GM18873 (cell line): Measurements from ENCODE around the gene NIPAL3.

ENCODE experiments used
- ATAC-seq: cut with Tn5 transposase; IDR thresholded peaks from one replicate; pipeline ENCODE4 v1.9.1; 2021; ENCODE audit warnings: mild to moderate bottlenecking, moderate library complexity, moderate number of reproducible peaks; ENCODE audit not compliant: unreplicated experiment, low FRiP score

The NIPAL3 gene

GRCh38 chr1:24415334-24415909 lies at the start of gene NIPAL3:
TSS of gene NIPAL3 (plus strand) at chr1:24415802. CDS start at chr1:24419548, 3,746 bp downstream.
- peak; percentile 89 for ATAC-seq

- ATAC-seq = no peak
Observed at GRCh38 chr1:24366707-24367106, 48.9 kb upstream of the NIPAL3 start.

- ATAC-seq = no peak
Observed at GRCh38 chr1:24369199-24369598, 46.4 kb upstream of the NIPAL3 start.

- no peak for ATAC-seq
Observed at GRCh38 chr1:24369801-24370200, 45.8 kb upstream of the NIPAL3 start.

- no peak for ATAC-seq
Observed at GRCh38 chr1:24373044-24373443, 42.6 kb upstream of the NIPAL3 start.

- no peak for ATAC-seq
Observed at GRCh38 chr1:24373710-24374109, 41.9 kb upstream of the NIPAL3 start.

GRCh38 chr1:24374891-24375786 lies 40.5 kb upstream of the NIPAL3 start:
- ATAC-seq = no peak

- ATAC-seq = no peak
Observed at GRCh38 chr1:24379733-24380315, 35.8 kb upstream of the NIPAL3 start.

- no peak for ATAC-seq
Observed at GRCh38 chr1:24380508-24380907, 35.1 kb upstream of the NIPAL3 start.

GRCh38 chr1:24381256-24381655 lies 34.3 kb upstream of the NIPAL3 start:
- no peak for ATAC-seq

GRCh38 chr1:24382165-24382577 lies 33.4 kb upstream of the NIPAL3 start:
- ATAC-seq = no peak

GRCh38 chr1:24383381-24383940 lies 32.1 kb upstream of the NIPAL3 start:
- ATAC-seq = no peak

- peak; percentile 58 for ATAC-seq
Observed at GRCh38 chr1:24384251-24385090, 31.1 kb upstream of the NIPAL3 start.

GRCh38 chr1:24385160-24385940 lies 30.3 kb upstream of the NIPAL3 start:
- no peak for ATAC-seq

- no peak for ATAC-seq
Observed at GRCh38 chr1:24386241-24386640, 29.4 kb upstream of the NIPAL3 start.

- ATAC-seq = no peak
Observed at GRCh38 chr1:24386931-24387330, 28.7 kb upstream of the NIPAL3 start.

GRCh38 chr1:24387636-24388175 lies 27.9 kb upstream of the NIPAL3 start:
- ATAC-seq = no peak

GRCh38 chr1:24388331-24388885 lies 27.2 kb upstream of the NIPAL3 start:
- no peak for ATAC-seq

GRCh38 chr1:24389231-24389678 lies 26.3 kb upstream of the NIPAL3 start:
- ATAC-seq = no peak
